RPMI7951 (cell line): Measurements from ENCODE around the gene PCSK5. TPM values are rescaled to one million over a fixed set of nuclear protein-coding genes. Genes with fewer than 3 reads are reported as not detected.
"Not testable (repeated sequence)": the region's sequence is repeated elsewhere in the genome, so short reads cannot be mapped to it uniquely, and the experiment has no call there.

Experiments
- DNase-seq: peaks from one replicate; pipeline ENCODE4 v3.0.0-alpha.2; 2012; ENCODE audit warnings: low read depth
- total RNA-seq: library from RNA; depleted of rRNA; stranded (reverse); fragments of >200 nt; shearing (Covaris generic); gene quantifications from 2 replicates; pipeline ENCODE4 v1.2.3, GENCODE V29; 2014

PCSK5 gene
- total RNA-seq, 1 experiment from 2014 or later: 0.36 TPM

DNA sequence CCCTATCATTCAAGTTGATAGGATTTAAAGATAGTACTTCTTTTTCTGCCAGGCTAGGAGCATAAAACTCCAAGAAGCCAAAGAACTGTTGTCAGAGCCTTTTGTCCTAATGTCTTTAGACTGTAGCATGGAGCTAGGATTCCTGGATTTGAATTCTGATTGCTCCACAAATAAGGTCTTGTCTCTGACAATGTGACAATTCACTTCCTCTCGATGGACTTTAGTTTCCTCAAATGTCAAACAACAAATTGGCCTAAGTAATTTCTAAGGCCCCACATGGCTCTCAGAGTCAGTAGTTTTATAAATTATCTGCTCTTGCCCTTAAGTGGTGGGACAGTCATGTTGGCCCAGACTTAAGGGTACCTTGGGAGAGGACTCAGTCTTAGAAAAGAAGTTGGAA lies 467.1 kb downstream of the PCSK5 start:
- no peak for DNase-seq

DNA sequence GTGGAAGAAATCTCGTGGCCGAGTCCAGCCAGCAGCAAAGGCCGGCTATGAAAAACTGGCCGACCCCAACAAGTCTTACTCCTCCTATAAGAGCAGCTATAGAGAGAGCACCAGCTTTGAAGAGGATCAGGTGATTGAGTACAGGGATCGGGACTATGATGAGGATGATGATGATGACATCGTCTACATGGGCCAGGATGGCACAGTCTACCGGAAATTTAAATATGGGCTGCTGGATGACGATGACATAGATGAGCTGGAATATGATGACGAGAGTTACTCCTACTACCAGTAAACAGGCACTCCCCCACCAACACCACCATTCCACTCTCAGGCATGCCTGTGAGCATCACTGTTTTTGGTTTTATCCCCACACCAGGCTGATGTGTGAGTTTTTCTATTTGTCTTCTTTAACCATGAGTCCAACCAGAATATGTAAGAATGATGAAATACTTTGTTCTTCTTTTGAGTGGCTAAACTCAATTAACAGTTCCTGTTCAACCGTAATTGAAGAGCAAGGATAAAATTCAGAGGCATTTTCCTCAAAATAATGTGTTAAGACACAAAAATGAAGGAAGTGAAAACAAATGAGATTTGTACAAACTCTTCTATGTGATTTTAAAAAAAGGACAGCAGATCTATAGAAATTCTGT lies 468.3 kb downstream of the PCSK5 start:
- no peak for DNase-seq

GRCh38 chr9:76359365-76359764 lies 468.9 kb downstream of the PCSK5 start:
- DNase-seq: no peak

GRCh38 chr9:76359766-76360165 lies 469.3 kb downstream of the PCSK5 start:
- DNase-seq: no peak

GRCh38 chr9:76362332-76363031 lies 472.0 kb downstream of the PCSK5 start:
- not testable (repeated sequence) for DNase-seq

- DNase-seq: no peak
Measured at GRCh38 chr9:76363032-76363395, 472.5 kb downstream of the PCSK5 start.

- DNase-seq: no peak
Measured at GRCh38 chr9:76365028-76365427, 474.6 kb downstream of the PCSK5 start.

- DNase-seq: no peak
Measured at GRCh38 chr9:76366275-76366674, 475.8 kb downstream of the PCSK5 start.

GRCh38 chr9:76369583-76369982 lies 479.1 kb downstream of the PCSK5 start:
- DNase-seq: peak; percentile 41

DNA sequence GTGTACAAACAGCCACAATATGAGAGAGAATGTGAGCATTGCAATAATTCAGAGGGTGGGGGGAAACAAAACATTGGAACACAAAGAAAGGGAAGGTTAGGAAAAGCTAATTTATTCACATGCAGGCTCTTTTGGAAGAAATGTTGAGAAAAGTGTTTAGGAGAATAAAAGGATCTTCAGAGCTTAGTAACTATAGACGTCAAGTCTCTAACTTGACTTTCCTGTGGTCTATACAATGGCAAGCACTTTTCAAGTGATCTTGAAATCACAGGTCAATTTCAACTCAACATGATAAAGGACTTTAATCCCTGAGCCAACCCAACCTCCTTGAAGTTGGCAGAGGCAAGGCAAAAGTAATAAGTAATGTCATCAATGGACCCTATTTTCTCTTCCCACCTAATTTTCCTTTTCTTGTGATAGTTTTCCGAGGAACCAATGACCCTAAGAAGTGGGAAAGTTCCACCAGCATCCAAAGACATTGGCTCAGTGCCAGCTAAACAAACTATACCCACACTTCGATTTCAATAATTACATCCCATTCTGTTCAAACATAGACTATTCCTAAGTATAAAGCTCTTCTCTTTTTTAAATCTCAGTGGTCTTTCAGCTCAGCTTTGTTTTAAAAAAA lies 480.0 kb downstream of the PCSK5 start:
- DNase-seq: no peak

GRCh38 chr9:76371901-76372300 lies 481.4 kb downstream of the PCSK5 start:
- DNase-seq: no peak

DNA sequence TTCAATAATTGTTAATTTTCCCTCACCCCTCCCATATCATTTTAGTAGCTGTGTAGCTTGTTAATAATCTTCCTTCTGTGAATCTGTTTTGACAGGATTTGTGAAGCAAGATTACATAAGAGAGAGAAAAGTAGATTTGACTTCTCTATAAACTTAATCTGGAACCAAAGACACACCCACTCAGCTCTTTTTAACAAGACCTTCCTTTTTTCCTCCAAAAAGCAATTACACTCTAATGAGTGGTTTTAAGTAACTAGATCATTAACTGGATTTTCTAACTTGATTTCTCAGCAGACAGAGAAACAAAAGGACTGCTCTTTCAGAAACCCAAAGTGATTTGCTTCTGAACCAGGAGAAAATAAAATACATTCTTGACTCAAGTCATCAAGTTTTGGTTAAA lies 481.9 kb downstream of the PCSK5 start:
- no peak for DNase-seq

GRCh38 chr9:76373173-76373783 lies 482.8 kb downstream of the PCSK5 start:
- DNase-seq: no peak

GRCh38 chr9:76373784-76374474 lies 483.5 kb downstream of the PCSK5 start:
- no peak for DNase-seq

DNA sequence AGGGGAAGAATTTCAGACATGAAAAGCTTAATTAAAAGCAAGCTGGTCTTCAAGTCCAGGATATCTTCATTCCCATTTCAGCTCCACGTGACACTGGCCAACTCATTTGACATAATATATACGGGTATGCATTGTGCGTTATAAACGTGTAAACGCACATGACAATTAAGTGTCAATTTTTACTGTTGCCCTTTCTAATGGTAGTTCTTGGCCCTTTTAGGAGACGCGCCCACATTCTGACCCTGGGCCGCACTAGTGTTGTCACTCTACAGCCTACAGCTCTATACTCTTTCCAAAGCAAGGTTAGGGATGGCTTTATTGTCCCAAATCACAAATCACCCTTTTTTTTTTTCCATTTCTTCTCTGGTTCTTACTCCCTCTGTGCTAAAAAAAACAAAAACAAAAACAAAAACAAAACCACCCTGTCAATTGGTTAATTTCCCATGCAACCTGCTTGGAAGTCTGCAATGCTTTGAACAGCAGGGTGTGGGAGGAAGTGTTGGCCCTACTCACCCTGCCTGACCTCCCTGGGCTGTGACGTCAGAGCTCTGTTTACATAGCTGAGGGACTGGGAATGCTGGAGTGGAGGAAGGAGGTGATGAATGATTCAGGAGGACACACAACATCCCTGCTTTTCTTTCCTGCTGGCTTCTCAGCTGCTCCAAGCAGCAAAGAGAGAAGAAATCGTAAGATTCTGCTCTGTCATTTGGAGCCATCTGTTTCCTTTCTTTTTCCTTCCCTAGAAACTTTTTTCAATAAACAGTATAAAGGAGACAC lies 484.5 kb downstream of the PCSK5 start:
- DNase-seq: peak; percentile 42

DNA sequence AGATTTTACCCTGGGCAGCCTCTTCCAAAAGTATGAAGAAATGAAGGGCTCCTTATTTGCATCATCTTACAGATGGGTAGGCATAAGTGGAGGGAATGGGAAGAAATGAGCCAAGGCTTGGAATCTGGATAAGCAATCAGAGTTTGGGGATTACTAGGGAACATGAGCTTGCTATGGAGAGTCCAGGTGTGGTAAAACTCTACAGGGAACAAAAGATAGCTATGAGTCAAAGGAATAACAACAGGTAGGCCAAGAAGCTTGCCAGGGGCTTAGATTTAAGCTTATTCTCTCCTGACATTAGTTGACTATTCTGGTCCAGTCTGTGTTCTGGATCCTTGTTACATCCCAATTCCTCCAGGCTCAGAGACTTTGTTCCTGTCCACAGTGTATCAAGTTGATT lies 487.3 kb downstream of the PCSK5 start:
- DNase-seq: no peak

GRCh38 chr9:76378367-76379073 lies 488.0 kb downstream of the PCSK5 start:
- DNase-seq: no peak

- peak; percentile 53 for DNase-seq
Measured at GRCh38 chr9:76379494-76379893, 489.0 kb downstream of the PCSK5 start.

- no peak for DNase-seq
Measured at GRCh38 chr9:76390656-76391055, 500.2 kb downstream of the PCSK5 start.

GRCh38 chr9:76394195-76394959 lies 503.9 kb downstream of the PCSK5 start, which contains the start of gene RFK:
TSS of gene RFK (minus strand) at chr9:76394426. CDS start at chr9:76394171, 255 bp downstream.
- DNase-seq: peak; percentile 86
